OCI-LY1 (cell line): ENCODE results near the gene ANKRD40CL.

ENCODE experiments used
- H2AFZ ChIP-seq: fragments of 200-600 bp; sonication (generic), shearing (Covaris generic); 2 replicates; pipeline ENCODE4 v1.6.0; 2014; ENCODE audit warnings: antibody characterized with exemption, mild to moderate bottlenecking, low read length
- H3F3A ChIP-seq: fragments of 200-600 bp; sonication (generic), shearing (Covaris generic); 2 replicates; pipeline ENCODE4 v1.6.0; 2014; ENCODE audit warnings: mild to moderate bottlenecking, antibody characterized with exemption, low read length, moderate library complexity; ENCODE audit not compliant: insufficient read depth
- H3K27ac ChIP-seq: fragments of 200-600 bp; sonication (generic); 2 replicates; pipeline ENCODE4 v1.5.1; 2014; ENCODE audit warnings: low read length, mixed run types, mild to moderate bottlenecking, low read depth; ENCODE audit not compliant: poor library complexity, severe bottlenecking
- H3K27me3 ChIP-seq: fragments of 200-600 bp; sonication (generic); 2 replicates; pipeline ENCODE4 v1.6.0; 2014; ENCODE audit warnings: antibody characterized with exemption, mild to moderate bottlenecking, low read length, moderate library complexity; ENCODE audit not compliant: insufficient read depth
- H3K36me3 ChIP-seq: fragments of 200-600 bp; sonication (generic); 2 replicates; pipeline ENCODE4 v1.6.1; 2014; ENCODE audit warnings: mild to moderate bottlenecking, antibody characterized with exemption, low read length, moderate library complexity, mixed read lengths; ENCODE audit not compliant: insufficient read depth
- H3K4me1 ChIP-seq: fragments of 200-600 bp; sonication (generic); 2 replicates; pipeline ENCODE4 v1.5.1; 2014; ENCODE audit warnings: mild to moderate bottlenecking, low read length, moderate library complexity; ENCODE audit not compliant: insufficient read depth, severe bottlenecking
- H3K4me2 ChIP-seq: fragments of 200-600 bp; sonication (generic), shearing (Covaris generic); 2 replicates; pipeline ENCODE4 v1.6.1; 2014; ENCODE audit warnings: low read length
- H3K4me3 ChIP-seq: fragments of 200-600 bp; sonication (generic); 2 replicates; pipeline ENCODE4 v1.5.1; 2014; ENCODE audit warnings: low read length, low read depth, mild to moderate bottlenecking, mixed read lengths; ENCODE audit not compliant: poor library complexity, severe bottlenecking
- H3K79me2 ChIP-seq: fragments of 200-600 bp; shearing (Covaris generic); 2 replicates; pipeline ENCODE4 v1.6.1; 2016; ENCODE audit warnings: mixed run types, low read length, mixed read lengths; ENCODE audit not compliant: insufficient read depth
- H3K9ac ChIP-seq: fragments of 200-600 bp; sonication (generic), shearing (Covaris generic); 2 replicates; pipeline ENCODE4 v1.6.1; 2014; ENCODE audit warnings: mild to moderate bottlenecking, low read length, mixed read lengths
- H3K9me2 ChIP-seq: fragments of 200-600 bp; sonication (generic), shearing (Covaris generic); 2 replicates; pipeline ENCODE4 v1.6.1; 2014; ENCODE audit warnings: low read depth, mild to moderate bottlenecking, low read length, mixed read lengths
- H3K9me3 ChIP-seq: fragments of 200-600 bp; shearing (Covaris generic); 2 replicates; pipeline ENCODE4 v1.6.1; 2014; ENCODE audit warnings: low read length, mixed read lengths
- H4K20me1 ChIP-seq: fragments of 200-600 bp; sonication (generic), shearing (Covaris generic); 2 replicates; pipeline ENCODE4 v1.6.0; 2016; ENCODE audit warnings: mild to moderate bottlenecking, low read length; ENCODE audit not compliant: insufficient read depth
- EZH2 ChIP-seq: fragments of 200-600 bp; sonication (generic), shearing (Covaris generic); IDR thresholded peaks from 2 replicates; pipeline ENCODE4 v1.8.0; 2017; ENCODE audit warnings: borderline replicate concordance, mixed run types, mild to moderate bottlenecking, antibody characterized with exemption, low read length, moderate library complexity, mixed read lengths
- TF ChIP-seq, protein P1 (sequence below): fragments of 200-600 bp; sonication (generic), shearing (Covaris generic); IDR thresholded peaks from 2 replicates; pipeline ENCODE4 v1.5.1; 2017; ENCODE audit warnings: mild to moderate bottlenecking, antibody characterized with exemption, low read length, moderate library complexity, mixed read lengths

Gene ANKRD40CL

DNA sequence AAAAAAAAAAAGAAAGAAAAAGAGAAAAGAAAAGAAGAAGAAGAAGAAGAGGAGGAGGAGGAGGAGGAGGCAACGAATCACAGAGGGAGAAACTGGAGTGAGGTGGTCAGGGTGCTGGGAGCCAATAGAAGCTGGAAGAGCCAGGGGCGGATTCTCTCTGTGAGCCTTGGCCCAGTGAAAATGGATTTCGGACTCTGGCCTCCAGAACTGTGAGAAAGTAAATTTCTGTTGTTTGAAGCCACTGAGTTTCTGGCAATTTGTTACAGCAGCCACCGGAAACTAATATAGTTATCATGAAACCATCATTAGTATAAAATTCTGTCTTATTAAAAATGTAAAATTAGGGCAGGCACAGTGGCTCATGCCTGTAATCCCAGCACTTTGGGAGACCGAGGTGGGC is 40.4 kb upstream of the ANKRD40CL start:
- H3K9me3 ChIP-seq, result no peaks in the 10 kb centered on the region
- no peaks in the 10 kb centered on the region for H3K9me2 ChIP-seq
- H3K36me3 ChIP-seq, result no peaks in the 10 kb centered on the region
- H3K4me2 ChIP-seq, result no peak overlapping the region
- no peak overlapping the region for H3K9ac ChIP-seq
- H3K79me2 ChIP-seq, result no peaks in the 10 kb centered on the region
- H3K27me3 ChIP-seq, result no peaks in the 10 kb centered on the region
- H3F3A ChIP-seq, result no peaks in the 10 kb centered on the region
- no peak overlapping the region for H3K27ac ChIP-seq
- H2AFZ ChIP-seq, result no peak overlapping the region
- H3K4me1 ChIP-seq, result no peaks in the 10 kb centered on the region
- no peaks in the 10 kb centered on the region for H4K20me1 ChIP-seq
- TF ChIP-seq, protein P1, sequence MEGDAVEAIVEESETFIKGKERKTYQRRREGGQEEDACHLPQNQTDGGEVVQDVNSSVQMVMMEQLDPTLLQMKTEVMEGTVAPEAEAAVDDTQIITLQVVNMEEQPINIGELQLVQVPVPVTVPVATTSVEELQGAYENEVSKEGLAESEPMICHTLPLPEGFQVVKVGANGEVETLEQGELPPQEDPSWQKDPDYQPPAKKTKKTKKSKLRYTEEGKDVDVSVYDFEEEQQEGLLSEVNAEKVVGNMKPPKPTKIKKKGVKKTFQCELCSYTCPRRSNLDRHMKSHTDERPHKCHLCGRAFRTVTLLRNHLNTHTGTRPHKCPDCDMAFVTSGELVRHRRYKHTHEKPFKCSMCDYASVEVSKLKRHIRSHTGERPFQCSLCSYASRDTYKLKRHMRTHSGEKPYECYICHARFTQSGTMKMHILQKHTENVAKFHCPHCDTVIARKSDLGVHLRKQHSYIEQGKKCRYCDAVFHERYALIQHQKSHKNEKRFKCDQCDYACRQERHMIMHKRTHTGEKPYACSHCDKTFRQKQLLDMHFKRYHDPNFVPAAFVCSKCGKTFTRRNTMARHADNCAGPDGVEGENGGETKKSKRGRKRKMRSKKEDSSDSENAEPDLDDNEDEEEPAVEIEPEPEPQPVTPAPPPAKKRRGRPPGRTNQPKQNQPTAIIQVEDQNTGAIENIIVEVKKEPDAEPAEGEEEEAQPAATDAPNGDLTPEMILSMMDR, result no peak
- no peak for TF ChIP-seq EZH2
- H3K4me3 ChIP-seq, result no peak overlapping the region

DNA sequence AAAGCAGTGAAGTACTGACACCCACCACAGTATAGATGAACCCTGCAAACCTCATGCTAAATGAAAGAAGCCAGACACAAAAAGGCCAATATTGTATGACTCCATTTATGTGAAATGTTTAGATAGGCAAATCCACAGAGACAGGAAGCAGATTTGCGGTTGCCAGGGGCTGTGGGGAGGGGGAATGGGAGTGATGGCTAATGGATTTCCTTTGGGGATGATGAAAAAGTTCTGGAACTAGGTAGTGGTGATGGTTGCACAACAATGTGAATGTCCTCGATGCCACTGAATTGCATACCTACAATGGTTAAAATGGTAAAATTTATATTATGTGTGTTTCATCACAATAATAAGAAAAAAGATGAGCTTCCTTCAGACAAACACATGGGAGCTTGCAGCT is 39.7 kb upstream of the ANKRD40CL start:
- no peaks in the 10 kb centered on the region for H4K20me1 ChIP-seq
- no peak for TF ChIP-seq EZH2
- TF ChIP-seq, protein P1, result no peak
- no peaks in the 10 kb centered on the region for H3K79me2 ChIP-seq
- no peaks in the 10 kb centered on the region for H3K9me3 ChIP-seq
- no peak overlapping the region for H3K4me2 ChIP-seq
- H3K9me2 ChIP-seq, result no peaks in the 10 kb centered on the region
- no peaks in the 10 kb centered on the region for H3K4me1 ChIP-seq
- H3F3A ChIP-seq, result no peaks in the 10 kb centered on the region
- H3K9ac ChIP-seq, result no peak overlapping the region
- no peak overlapping the region for H3K4me3 ChIP-seq
- H3K36me3 ChIP-seq, result no peaks in the 10 kb centered on the region
- no peak overlapping the region for H3K27ac ChIP-seq
- no peak overlapping the region for H2AFZ ChIP-seq
- no peaks in the 10 kb centered on the region for H3K27me3 ChIP-seq

DNA sequence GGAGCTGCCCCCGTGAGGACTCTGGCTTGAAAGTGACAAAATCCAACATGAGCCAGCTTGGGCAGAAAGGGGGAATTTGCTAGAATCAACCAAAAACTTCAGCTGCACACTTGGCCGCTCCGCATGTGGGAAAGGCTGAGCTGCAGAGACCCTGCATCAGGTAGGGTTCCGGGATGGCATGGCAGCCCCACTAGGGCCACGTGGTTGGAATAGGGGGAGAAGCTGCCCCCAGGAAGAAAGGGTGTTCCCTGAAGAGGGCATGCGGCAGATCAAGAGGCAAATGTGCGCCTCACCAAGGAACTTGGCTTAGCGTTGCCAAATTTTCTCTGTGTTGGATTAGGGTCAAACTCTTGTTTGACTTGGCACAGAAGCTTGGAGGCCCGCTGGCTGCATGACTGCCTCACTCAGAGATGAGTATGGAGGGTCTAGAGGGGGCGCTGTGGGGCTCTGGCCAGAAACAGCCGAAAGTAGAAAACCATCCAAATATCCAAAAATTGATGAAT is 38.9 kb upstream of the ANKRD40CL start:
- no peaks in the 10 kb centered on the region for H3F3A ChIP-seq
- TF ChIP-seq EZH2, result no peak
- TF ChIP-seq, protein P1, result peak; percentile 38; the same call in 1 of the 2 replicates
- H3K4me3 ChIP-seq, result no peak overlapping the region
- H4K20me1 ChIP-seq, result no peaks in the 10 kb centered on the region
- H2AFZ ChIP-seq, result no peak overlapping the region
- no peaks in the 10 kb centered on the region for H3K27me3 ChIP-seq
- H3K4me2 ChIP-seq, result no peak overlapping the region
- no peaks in the 10 kb centered on the region for H3K36me3 ChIP-seq
- no peaks in the 10 kb centered on the region for H3K4me1 ChIP-seq
- H3K9me3 ChIP-seq, result no peaks in the 10 kb centered on the region
- H3K79me2 ChIP-seq, result no peaks in the 10 kb centered on the region
- H3K9me2 ChIP-seq, result no peaks in the 10 kb centered on the region
- H3K27ac ChIP-seq, result no peak overlapping the region
- no peak overlapping the region for H3K9ac ChIP-seq
